IPS-15b (cell line): Measurements from ENCODE around the gene KDM1B.
"Not testable (repeated sequence)": the region's sequence is repeated elsewhere in the genome, so short reads cannot be mapped to it uniquely, and the experiment has no call there.

Source experiments
- H3K27me3 ChIP-seq: one replicate; pipeline ENCODE4 v1.6.1; 2013; ENCODE audit warnings: low read length; ENCODE audit not compliant: control insufficient read depth, insufficient read depth
- H3K36me3 ChIP-seq: one replicate; pipeline ENCODE4 v1.6.1; 2013; ENCODE audit warnings: low read length; ENCODE audit not compliant: control insufficient read depth, insufficient read depth
- H3K4me1 ChIP-seq: one replicate; pipeline ENCODE4 v1.6.1; 2013; ENCODE audit warnings: mild to moderate bottlenecking, low read length; ENCODE audit not compliant: control insufficient read depth, insufficient read depth
- H3K4me3 ChIP-seq: one replicate; pipeline ENCODE4 v1.5.1; 2013; ENCODE audit warnings: low read depth, low read length
- H3K9ac ChIP-seq: one replicate; pipeline ENCODE4 v1.6.1; 2013; ENCODE audit warnings: low read depth, mild to moderate bottlenecking, low read length
- H3K9me3 ChIP-seq: one replicate; pipeline ENCODE4 v1.6.1; 2013; ENCODE audit warnings: mild to moderate bottlenecking, low read length; ENCODE audit not compliant: control insufficient read depth, insufficient read depth

KDM1B gene

DNA sequence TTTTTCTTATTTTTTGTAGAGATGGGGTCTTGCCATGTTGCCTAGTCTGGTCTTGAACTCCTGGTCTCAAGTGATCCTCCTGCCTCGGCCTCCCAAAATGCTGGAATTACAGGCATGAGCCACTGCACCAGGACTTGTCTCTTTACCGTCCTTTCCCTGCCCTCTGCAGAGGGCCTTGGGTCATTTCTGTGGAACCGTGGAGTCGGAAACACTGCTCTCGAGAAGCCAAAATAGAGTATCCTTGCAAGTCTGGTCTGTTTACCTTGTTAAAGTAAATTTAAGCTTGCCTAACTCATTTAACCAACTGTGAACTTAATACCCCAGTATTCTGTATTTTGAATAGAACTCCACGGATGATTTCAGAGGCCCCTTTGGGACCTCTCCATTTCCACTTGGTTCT is 51.4 kb downstream of the KDM1B start:
- Histone ChIP-seq H3K27me3 (no peaks in the 10 kb centered on the region), H3K9me3 (no peaks in the 10 kb centered on the region), H3K4me3 (no peak overlapping the region), H3K9ac (no peak overlapping the region), H3K4me1 (no peaks in the 10 kb centered on the region), H3K36me3 (no peaks in the 10 kb centered on the region)

DNA sequence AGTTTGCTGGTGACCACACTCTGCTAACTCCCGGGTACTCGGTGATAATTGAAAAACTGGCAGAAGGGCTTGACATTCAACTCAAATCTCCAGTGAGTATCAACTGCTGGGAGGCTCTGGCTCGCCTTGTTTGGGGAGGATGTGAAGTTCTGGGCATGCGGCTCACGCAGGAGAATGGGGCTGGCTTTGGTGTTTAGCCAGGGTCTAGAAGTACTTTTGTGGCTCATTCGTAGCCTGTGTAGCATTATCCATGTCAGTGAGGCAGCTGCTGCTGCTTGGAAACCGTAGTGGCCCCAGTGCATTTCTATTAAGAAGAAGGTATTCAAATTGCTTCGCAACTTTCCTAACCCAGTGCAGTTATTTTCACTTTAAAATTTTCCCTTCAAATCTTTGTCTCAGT is 52.2 kb downstream of the KDM1B start:
- Histone ChIP-seq H3K9me3 (no peaks in the 10 kb centered on the region), H3K9ac (no peak overlapping the region), H3K36me3 (no peaks in the 10 kb centered on the region), H3K4me3 (no peak overlapping the region), H3K27me3 (no peaks in the 10 kb centered on the region), H3K4me1 (no peaks in the 10 kb centered on the region)

DNA sequence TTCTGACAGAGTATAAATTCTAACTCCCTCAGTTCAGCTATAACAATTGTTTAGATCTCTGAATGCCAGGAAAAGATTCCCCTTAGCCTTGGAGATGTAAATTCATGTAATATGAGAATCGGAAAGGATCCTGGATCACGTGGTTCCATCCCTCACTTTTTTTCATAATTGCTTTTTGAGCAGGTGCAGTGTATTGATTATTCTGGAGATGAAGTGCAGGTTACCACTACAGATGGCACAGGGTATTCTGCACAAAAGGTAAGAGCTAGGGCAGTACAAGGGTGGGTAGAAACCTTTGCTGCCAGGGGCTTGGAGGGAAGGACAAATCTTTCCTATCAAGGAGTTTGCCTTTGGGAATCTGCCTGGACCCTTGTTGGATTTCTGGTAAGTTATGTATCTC is 52.7 kb downstream of the KDM1B start:
- Histone ChIP-seq H3K4me3 (no peak overlapping the region), H3K4me1 (no peaks in the 10 kb centered on the region), H3K9me3 (no peaks in the 10 kb centered on the region), H3K36me3 (no peaks in the 10 kb centered on the region), H3K27me3 (no peaks in the 10 kb centered on the region), H3K9ac (no peak overlapping the region)

DNA sequence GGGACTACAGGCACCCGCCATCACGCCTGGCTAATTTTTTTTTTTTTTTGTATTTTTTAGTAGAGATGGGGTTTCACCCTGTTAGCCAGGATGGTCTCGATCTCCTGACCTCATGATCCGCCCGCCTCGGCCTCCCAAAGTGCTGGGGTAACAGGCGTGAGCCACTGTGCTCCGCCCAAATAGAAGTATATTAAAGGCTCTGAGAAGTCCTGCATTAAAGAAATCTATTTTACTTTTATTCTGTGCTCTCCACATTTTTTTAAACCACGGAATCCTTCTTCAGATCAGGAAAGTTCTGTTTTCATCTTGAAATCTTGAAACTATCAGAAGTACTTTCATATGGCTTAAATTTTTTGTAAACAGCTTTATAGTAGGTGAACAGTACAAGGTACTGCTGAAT is 53.6 kb downstream of the KDM1B start:
- not testable (repeated sequence) for H3K36me3 ChIP-seq, H3K4me3 ChIP-seq, H3K9me3 ChIP-seq, H3K4me1 ChIP-seq, H3K27me3 ChIP-seq, H3K9ac ChIP-seq

DNA sequence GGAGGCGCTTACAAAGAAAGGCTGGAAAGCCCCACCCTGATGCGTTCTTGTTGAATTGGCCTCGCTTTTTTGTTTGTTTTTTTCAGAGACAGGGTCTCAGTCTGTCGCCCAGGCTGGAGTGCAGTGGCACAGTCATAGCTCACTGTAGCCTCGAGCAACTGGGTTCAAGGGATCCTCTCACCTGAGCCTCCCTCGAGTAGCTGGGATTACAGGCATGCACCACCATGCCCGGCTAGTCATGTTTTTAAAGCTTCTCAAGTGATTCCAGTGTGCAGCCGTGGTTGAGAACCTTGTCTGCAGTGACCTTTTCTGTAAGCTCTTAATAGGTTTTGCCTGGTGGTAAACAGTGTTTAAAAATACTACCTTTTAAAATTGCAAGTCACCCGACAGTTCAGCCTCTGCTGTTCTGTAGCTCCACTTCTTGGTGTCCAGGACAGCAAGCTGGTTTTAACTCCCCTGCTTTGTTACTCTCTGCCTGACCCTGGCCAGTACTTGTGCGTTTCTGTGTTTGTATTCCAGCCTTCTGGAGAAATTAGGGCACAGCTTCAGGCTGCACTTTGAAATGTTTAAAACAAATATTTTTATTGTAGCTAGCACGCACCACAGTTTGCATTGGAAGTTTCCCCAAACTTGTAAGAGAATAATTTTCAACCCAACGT is 54.4 kb downstream of the KDM1B start:
- no peak overlapping the region for H3K4me3 ChIP-seq
- no peak overlapping the region for H3K9ac ChIP-seq
- no peaks in the 10 kb centered on the region for H3K4me1 ChIP-seq
- H3K9me3 ChIP-seq, result no peaks in the 10 kb centered on the region
- H3K27me3 ChIP-seq, result no peaks in the 10 kb centered on the region
- H3K36me3 ChIP-seq, result no peaks in the 10 kb centered on the region

DNA sequence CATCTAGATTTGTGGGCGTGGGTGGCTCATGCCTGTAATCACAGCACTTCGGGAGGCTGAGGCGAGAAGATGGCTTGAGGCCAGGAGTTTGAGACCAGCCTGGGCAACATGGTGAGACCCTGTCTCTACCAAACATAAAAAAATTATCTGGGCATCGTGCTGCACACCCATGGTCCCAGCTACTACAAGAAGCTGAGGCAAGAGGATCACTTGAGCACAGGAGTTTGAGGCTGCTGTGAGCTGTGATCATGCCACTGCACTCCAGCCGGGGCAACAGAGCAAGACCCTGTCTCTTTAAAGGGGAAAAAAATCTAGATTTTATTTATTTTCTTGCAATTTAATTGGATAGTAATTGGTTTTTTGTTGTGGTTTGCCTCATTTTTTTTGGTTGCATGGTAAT is 55.5 kb downstream of the KDM1B start:
- Histone ChIP-seq H3K4me3 (no peak overlapping the region), H3K4me1 (no peaks in the 10 kb centered on the region), H3K27me3 (no peaks in the 10 kb centered on the region), H3K36me3 (peaks cover 2% of the 10 kb centered on the region), H3K9ac (no peak overlapping the region), H3K9me3 (no peaks in the 10 kb centered on the region)

DNA sequence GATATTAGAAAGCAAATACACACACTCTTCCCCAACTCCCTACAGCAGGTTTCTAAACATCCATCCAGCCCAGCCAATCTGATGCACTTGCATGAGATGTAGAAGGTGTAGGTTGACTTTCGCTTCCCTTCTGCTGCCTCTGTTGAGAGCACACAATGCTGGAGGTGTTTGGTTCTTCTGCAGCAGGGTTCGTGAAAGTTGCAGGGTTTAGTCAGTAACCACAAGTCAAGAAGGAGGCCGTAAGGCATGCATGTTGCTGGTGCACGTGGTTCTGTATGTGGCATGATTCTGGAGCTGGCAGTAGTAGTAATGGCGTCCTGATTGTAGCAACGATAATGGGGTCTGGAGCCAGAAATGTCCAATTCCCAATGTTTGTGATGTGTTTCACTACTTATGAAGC is 56.1 kb downstream of the KDM1B start:
- Histone ChIP-seq H3K4me3 (no peak overlapping the region), H3K9me3 (no peaks in the 10 kb centered on the region), H3K36me3 (peaks cover 2% of the 10 kb centered on the region), H3K9ac (no peak overlapping the region), H3K4me1 (no peaks in the 10 kb centered on the region), H3K27me3 (no peaks in the 10 kb centered on the region)

DNA sequence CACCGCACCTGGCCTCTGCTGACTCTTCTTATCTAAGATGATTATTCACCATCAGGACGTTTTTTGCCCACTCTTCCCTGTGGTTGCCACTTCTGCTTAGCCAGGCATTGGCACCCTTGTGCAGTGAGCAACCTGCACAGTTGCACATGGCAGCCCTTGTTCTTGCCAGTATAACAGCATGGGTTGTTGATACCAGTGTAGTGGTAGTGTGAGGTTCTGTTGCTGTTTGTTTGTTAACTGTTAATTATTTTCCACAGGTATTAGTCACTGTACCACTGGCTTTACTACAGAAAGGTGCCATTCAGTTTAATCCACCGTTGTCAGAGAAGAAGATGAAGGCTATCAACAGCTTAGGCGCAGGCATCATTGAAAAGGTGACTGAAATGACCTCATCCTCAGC is 57.0 kb downstream of the KDM1B start:
- H3K36me3 ChIP-seq, result peaks cover 2% of the 10 kb centered on the region
- no peaks in the 10 kb centered on the region for H3K27me3 ChIP-seq
- no peaks in the 10 kb centered on the region for H3K4me1 ChIP-seq
- no peak overlapping the region for H3K9ac ChIP-seq
- H3K9me3 ChIP-seq, result no peaks in the 10 kb centered on the region
- no peak overlapping the region for H3K4me3 ChIP-seq

DNA sequence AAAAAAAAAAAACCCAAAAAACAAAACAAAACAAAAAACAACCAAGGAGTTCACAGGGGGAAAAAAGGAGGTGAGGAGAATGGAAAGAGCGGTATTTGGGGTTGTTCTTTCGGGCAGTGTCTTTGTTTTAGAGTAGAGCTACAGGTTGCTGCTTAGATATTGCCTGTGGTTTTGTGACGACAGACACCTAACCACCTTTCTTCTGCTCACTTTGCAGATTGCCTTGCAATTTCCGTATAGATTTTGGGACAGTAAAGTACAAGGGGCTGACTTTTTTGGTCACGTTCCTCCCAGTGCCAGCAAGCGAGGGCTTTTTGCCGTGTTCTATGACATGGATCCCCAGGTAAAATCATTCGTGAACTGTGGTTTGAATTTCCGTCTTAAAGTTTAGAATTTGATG is 58.2 kb downstream of the KDM1B start:
- Histone ChIP-seq H3K4me1 (no peaks in the 10 kb centered on the region), H3K4me3 (no peak overlapping the region), H3K9ac (no peak overlapping the region), H3K27me3 (no peaks in the 10 kb centered on the region), H3K36me3 (peaks cover 4% of the 10 kb centered on the region), H3K9me3 (no peaks in the 10 kb centered on the region)

DNA sequence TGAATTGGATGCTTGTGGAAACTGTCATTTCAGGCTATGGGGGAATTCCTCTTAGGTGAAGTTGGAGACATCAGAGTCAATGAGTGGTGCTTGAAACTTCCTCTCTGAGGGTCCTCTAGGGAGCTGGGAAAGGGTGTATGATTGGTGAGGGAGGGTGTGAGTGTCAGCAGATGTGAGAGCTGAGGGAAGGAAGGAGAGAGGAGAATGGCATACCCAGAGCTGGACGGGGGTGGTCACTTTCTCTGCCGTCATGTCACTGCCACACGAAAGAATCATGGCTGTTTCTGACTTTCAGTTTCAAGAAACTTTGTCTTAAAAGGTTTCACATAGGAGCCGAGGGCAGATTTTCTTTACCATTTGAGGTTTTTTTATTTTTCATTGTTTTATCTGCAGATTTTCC is 58.8 kb downstream of the KDM1B start:
- no peak overlapping the region for H3K4me3 ChIP-seq
- H3K9me3 ChIP-seq, result no peaks in the 10 kb centered on the region
- H3K36me3 ChIP-seq, result peaks cover 4% of the 10 kb centered on the region
- no peaks in the 10 kb centered on the region for H3K4me1 ChIP-seq
- no peak overlapping the region for H3K9ac ChIP-seq
- H3K27me3 ChIP-seq, result no peaks in the 10 kb centered on the region

DNA sequence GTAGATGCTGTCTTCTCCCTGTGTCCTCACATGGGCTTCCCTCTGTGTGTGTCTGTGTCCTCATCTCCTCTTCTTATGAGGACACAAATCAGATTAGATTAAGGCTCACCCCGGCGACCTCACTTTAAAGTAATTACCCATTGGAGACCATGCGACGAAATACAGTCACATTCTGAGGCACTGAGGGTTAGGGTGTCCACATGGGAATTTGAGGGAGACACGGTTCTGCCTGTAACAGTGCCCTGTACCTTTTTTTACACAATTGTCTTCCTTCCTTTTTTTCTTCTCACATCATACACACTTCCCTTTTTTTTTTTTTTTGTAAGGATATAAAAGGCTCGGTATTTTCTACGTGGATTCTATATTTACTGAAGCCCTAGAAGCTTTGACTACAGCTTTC is 60.2 kb downstream of the KDM1B start:
- Histone ChIP-seq H3K27me3 (no peaks in the 10 kb centered on the region), H3K4me1 (no peaks in the 10 kb centered on the region), H3K9me3 (no peaks in the 10 kb centered on the region), H3K36me3 (peaks cover 4% of the 10 kb centered on the region), H3K4me3 (no peak overlapping the region), H3K9ac (no peak overlapping the region)

DNA sequence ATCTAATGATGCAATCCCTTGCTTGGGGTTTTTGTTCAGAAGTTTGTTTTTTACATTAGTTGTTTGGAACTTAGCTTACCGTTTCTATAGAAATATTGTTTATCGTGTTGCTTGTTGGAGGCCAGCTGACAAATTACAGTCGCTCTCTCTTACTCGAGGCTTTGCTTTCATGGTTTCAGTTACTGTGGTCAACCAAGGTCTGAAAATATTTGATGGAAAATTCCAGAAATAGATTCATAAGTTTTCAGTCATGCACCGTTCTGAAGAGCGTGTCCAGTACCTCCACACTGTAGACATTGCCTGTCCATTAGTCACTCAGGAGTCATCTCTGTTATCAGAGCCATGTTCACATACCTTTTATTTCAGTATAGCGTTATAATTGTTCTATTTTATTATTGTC is 61.2 kb downstream of the KDM1B start:
- no peaks in the 10 kb centered on the region for H3K4me1 ChIP-seq
- H3K9me3 ChIP-seq, result no peaks in the 10 kb centered on the region
- H3K4me3 ChIP-seq, result no peak overlapping the region
- H3K9ac ChIP-seq, result no peak overlapping the region
- H3K27me3 ChIP-seq, result no peaks in the 10 kb centered on the region
- H3K36me3 ChIP-seq, result peaks cover 4% of the 10 kb centered on the region
